OCI-LY1 (cell line): Measurements from ENCODE around the gene SMC5.

Experiments
- H2AFZ ChIP-seq: fragments of 200-600 bp; sonication (generic), shearing (Covaris generic); 2 replicates; pipeline ENCODE4 v1.6.0; 2014; ENCODE audit warnings: antibody characterized with exemption, mild to moderate bottlenecking, low read length
- H3F3A ChIP-seq: fragments of 200-600 bp; sonication (generic), shearing (Covaris generic); 2 replicates; pipeline ENCODE4 v1.6.0; 2014; ENCODE audit warnings: mild to moderate bottlenecking, antibody characterized with exemption, low read length, moderate library complexity; ENCODE audit not compliant: insufficient read depth
- H3K27ac ChIP-seq: fragments of 200-600 bp; sonication (generic); 2 replicates; pipeline ENCODE4 v1.5.1; 2014; ENCODE audit warnings: low read length, mixed run types, mild to moderate bottlenecking, low read depth; ENCODE audit not compliant: poor library complexity, severe bottlenecking
- H3K27me3 ChIP-seq: fragments of 200-600 bp; sonication (generic); 2 replicates; pipeline ENCODE4 v1.6.0; 2014; ENCODE audit warnings: antibody characterized with exemption, mild to moderate bottlenecking, low read length, moderate library complexity; ENCODE audit not compliant: insufficient read depth
- H3K36me3 ChIP-seq: fragments of 200-600 bp; sonication (generic); 2 replicates; pipeline ENCODE4 v1.6.1; 2014; ENCODE audit warnings: mild to moderate bottlenecking, antibody characterized with exemption, low read length, moderate library complexity, mixed read lengths; ENCODE audit not compliant: insufficient read depth
- H3K4me1 ChIP-seq: fragments of 200-600 bp; sonication (generic); 2 replicates; pipeline ENCODE4 v1.5.1; 2014; ENCODE audit warnings: mild to moderate bottlenecking, low read length, moderate library complexity; ENCODE audit not compliant: insufficient read depth, severe bottlenecking
- H3K4me2 ChIP-seq: fragments of 200-600 bp; sonication (generic), shearing (Covaris generic); 2 replicates; pipeline ENCODE4 v1.6.1; 2014; ENCODE audit warnings: low read length
- H3K4me3 ChIP-seq: fragments of 200-600 bp; sonication (generic); 2 replicates; pipeline ENCODE4 v1.5.1; 2014; ENCODE audit warnings: low read length, low read depth, mild to moderate bottlenecking, mixed read lengths; ENCODE audit not compliant: poor library complexity, severe bottlenecking
- H3K79me2 ChIP-seq: fragments of 200-600 bp; shearing (Covaris generic); 2 replicates; pipeline ENCODE4 v1.6.1; 2016; ENCODE audit warnings: mixed run types, low read length, mixed read lengths; ENCODE audit not compliant: insufficient read depth
- H3K9ac ChIP-seq: fragments of 200-600 bp; sonication (generic), shearing (Covaris generic); 2 replicates; pipeline ENCODE4 v1.6.1; 2014; ENCODE audit warnings: mild to moderate bottlenecking, low read length, mixed read lengths
- H3K9me2 ChIP-seq: fragments of 200-600 bp; sonication (generic), shearing (Covaris generic); 2 replicates; pipeline ENCODE4 v1.6.1; 2014; ENCODE audit warnings: low read depth, mild to moderate bottlenecking, low read length, mixed read lengths
- H3K9me3 ChIP-seq: fragments of 200-600 bp; shearing (Covaris generic); 2 replicates; pipeline ENCODE4 v1.6.1; 2014; ENCODE audit warnings: low read length, mixed read lengths
- H4K20me1 ChIP-seq: fragments of 200-600 bp; sonication (generic), shearing (Covaris generic); 2 replicates; pipeline ENCODE4 v1.6.0; 2016; ENCODE audit warnings: mild to moderate bottlenecking, low read length; ENCODE audit not compliant: insufficient read depth
- EZH2 ChIP-seq: fragments of 200-600 bp; sonication (generic), shearing (Covaris generic); IDR thresholded peaks from 2 replicates; pipeline ENCODE4 v1.8.0; 2017; ENCODE audit warnings: borderline replicate concordance, mixed run types, mild to moderate bottlenecking, antibody characterized with exemption, low read length, moderate library complexity, mixed read lengths
- TF ChIP-seq, protein P1 (sequence below): fragments of 200-600 bp; sonication (generic), shearing (Covaris generic); IDR thresholded peaks from 2 replicates; pipeline ENCODE4 v1.5.1; 2017; ENCODE audit warnings: mild to moderate bottlenecking, antibody characterized with exemption, low read length, moderate library complexity, mixed read lengths

SMC5 gene

DNA sequence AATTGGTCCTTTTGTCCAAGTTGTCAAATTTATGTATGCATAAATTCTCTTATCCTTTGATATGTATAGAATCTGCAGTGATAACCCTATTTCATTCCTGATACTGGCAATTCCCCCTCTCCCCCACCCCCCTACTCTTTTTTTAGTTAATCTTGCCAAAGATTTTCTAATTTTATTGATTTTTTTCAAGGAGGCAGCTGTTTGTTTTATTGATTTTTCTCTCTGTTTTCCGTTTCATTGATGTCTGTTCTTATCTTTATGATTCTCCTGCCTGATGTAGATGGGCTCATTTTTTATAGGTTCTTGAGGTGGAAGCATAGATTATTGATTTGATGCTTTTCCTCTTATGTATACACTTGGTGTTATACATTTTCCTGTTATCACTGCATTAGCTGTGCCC is 34.4 kb downstream of the SMC5 start:
- H3K27me3 ChIP-seq, result no peaks in the 10 kb centered on the region
- no peaks in the 10 kb centered on the region for H3K79me2 ChIP-seq
- H3K9me3 ChIP-seq, result peaks cover 3% of the 10 kb centered on the region
- no peak for TF ChIP-seq EZH2
- TF ChIP-seq, protein P1, sequence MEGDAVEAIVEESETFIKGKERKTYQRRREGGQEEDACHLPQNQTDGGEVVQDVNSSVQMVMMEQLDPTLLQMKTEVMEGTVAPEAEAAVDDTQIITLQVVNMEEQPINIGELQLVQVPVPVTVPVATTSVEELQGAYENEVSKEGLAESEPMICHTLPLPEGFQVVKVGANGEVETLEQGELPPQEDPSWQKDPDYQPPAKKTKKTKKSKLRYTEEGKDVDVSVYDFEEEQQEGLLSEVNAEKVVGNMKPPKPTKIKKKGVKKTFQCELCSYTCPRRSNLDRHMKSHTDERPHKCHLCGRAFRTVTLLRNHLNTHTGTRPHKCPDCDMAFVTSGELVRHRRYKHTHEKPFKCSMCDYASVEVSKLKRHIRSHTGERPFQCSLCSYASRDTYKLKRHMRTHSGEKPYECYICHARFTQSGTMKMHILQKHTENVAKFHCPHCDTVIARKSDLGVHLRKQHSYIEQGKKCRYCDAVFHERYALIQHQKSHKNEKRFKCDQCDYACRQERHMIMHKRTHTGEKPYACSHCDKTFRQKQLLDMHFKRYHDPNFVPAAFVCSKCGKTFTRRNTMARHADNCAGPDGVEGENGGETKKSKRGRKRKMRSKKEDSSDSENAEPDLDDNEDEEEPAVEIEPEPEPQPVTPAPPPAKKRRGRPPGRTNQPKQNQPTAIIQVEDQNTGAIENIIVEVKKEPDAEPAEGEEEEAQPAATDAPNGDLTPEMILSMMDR, result no peak
- peaks cover 92% of the 10 kb centered on the region for H3K36me3 ChIP-seq
- H3K27ac ChIP-seq, result no peak overlapping the region
- H4K20me1 ChIP-seq, result no peaks in the 10 kb centered on the region
- H3K4me1 ChIP-seq, result no peaks in the 10 kb centered on the region
- no peaks in the 10 kb centered on the region for H3F3A ChIP-seq
- H3K9me2 ChIP-seq, result no peaks in the 10 kb centered on the region
- no peak overlapping the region for H3K4me3 ChIP-seq
- no peak overlapping the region for H3K4me2 ChIP-seq
- H2AFZ ChIP-seq, result no peak overlapping the region
- H3K9ac ChIP-seq, result no peak overlapping the region

DNA sequence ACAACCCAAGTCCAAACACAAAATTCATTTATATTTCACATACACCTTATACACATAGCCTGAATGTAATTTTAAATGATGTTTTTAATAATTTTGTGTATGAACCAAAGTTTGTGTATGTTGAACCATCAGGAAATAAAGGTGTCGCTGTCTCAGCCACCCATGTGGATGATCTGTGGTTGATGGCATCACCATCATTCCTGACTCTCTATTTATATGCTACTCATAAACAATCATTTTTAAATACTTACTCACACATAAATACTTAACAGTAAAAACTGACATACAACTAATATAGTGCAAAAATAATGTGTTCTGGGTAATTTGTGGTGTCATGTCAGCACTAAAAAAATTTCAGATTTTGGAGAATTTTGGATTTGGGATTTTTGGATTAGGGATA is 38.4 kb downstream of the SMC5 start:
- Histone ChIP-seq H3K27ac (no peak overlapping the region), H3K36me3 (peaks cover 90% of the 10 kb centered on the region), H4K20me1 (no peaks in the 10 kb centered on the region), H3K4me3 (no peak overlapping the region), H3K9ac (no peak overlapping the region), H3F3A (no peaks in the 10 kb centered on the region; the same call in 1 of the 2 replicates), H3K9me2 (no peaks in the 10 kb centered on the region), H3K4me2 (no peak overlapping the region), H2AFZ (no peak overlapping the region), H3K27me3 (no peaks in the 10 kb centered on the region), H3K79me2 (no peaks in the 10 kb centered on the region), H3K4me1 (no peaks in the 10 kb centered on the region), H3K9me3 (no peaks in the 10 kb centered on the region)
- TF ChIP-seq, protein P1, result no peak
- TF ChIP-seq EZH2, result no peak

DNA sequence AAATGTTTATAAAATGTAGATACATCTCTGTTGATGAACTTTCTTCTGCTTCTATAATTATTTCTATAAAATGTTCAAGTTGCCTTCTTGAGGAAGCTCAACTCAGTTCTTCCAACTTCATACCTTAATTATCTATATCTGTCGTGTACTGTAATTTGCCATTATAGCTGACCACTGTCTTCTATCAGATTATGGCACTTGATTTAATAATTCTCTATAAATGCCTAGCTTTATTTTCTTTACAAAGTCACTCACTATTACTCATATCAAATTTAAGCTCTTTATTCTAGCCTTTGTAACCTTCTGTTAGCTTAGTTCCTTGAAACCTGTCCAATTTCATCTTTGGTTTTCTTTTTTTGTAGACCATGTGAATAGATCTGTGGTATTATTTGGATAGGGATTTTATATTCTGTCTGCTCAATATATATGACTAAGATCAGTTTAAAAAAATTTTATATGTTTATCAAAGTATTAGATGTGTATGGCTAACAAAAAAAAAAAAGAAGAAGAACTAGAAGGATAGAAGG is 39.5 kb downstream of the SMC5 start:
- Histone ChIP-seq H3K36me3 (peaks cover 84% of the 10 kb centered on the region), H3F3A (no peaks in the 10 kb centered on the region; the same call in 1 of the 2 replicates), H4K20me1 (no peaks in the 10 kb centered on the region), H3K4me2 (no peak overlapping the region), H3K27ac (no peak overlapping the region), H3K79me2 (no peaks in the 10 kb centered on the region), H3K4me1 (no peaks in the 10 kb centered on the region), H3K9me3 (no peaks in the 10 kb centered on the region), H3K27me3 (no peaks in the 10 kb centered on the region), H3K9ac (no peak overlapping the region), H2AFZ (no peak overlapping the region), H3K4me3 (no peak overlapping the region), H3K9me2 (no peaks in the 10 kb centered on the region)
- TF ChIP-seq, protein P1, result no peak
- TF ChIP-seq EZH2, result no peak
